Stimulated activated memory B cell treated with anti-CD40 and anti-IgM and Interleukin-4, amounts not matched to agents 10 μg/mL and 1 μg/mL and 100 μg/mL, for 72 hours (primary cell): ENCODE results near the gene NEU1.

ENCODE experiments used
- ATAC-seq: fragments of 150-1000 bp; cut with Tn5 transposase; 2 replicates; pipeline ENCODE4 v1.10.0; 2021
- H3K27ac Mint-ChIP-seq: one replicate; pipeline ENCODE4 v1.8.0; 2022; ENCODE audit warnings: mild to moderate bottlenecking, mixed read lengths
- H3K27me3 Mint-ChIP-seq: one replicate; pipeline ENCODE4 v1.8.0; 2022; ENCODE audit warnings: mixed read lengths
- H3K36me3 Mint-ChIP-seq: one replicate; pipeline ENCODE4 v1.8.0; 2022; ENCODE audit warnings: mixed read lengths
- H3K4me1 Mint-ChIP-seq: one replicate; pipeline ENCODE4 v1.8.0; 2022; ENCODE audit warnings: mixed read lengths
- H3K4me3 Mint-ChIP-seq: one replicate; pipeline ENCODE4 v1.8.0; 2022; ENCODE audit warnings: mild to moderate bottlenecking, moderate library complexity, mixed read lengths
- H3K9me3 Mint-ChIP-seq: one replicate; pipeline ENCODE4 v1.8.0; 2022; ENCODE audit warnings: mixed read lengths

Gene NEU1

DNA sequence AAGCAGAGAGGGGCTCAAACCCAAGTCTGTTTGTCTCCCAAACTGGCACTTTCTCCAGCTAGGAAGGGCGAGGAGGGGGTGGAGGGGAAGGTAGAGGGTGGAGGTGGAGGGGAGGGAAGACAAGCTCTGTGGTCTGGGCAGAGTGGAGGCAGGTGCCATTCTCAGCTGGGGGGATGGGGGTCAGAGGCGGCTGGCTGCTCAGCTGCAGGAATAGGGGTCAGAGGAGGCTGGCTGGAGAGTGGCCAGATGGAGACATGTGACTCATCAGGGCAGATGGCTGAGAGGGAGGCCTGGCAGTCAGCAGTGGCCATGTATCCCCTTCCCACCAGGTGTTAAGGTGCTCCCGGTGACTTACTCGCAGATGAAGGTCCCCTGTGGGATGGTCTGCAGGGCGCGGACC, 19.7 kb upstream of the NEU1 start:
- no peaks in the 10 kb centered on the region for H3K4me1 Mint-ChIP-seq
- H3K27ac Mint-ChIP-seq, result no peak overlapping the region
- H3K4me3 Mint-ChIP-seq, result no peak overlapping the region
- peaks cover 74% of the 10 kb centered on the region for H3K36me3 Mint-ChIP-seq
- H3K9me3 Mint-ChIP-seq, result no peaks in the 10 kb centered on the region
- H3K27me3 Mint-ChIP-seq, result no peaks in the 10 kb centered on the region
- ATAC-seq, result no peak

DNA sequence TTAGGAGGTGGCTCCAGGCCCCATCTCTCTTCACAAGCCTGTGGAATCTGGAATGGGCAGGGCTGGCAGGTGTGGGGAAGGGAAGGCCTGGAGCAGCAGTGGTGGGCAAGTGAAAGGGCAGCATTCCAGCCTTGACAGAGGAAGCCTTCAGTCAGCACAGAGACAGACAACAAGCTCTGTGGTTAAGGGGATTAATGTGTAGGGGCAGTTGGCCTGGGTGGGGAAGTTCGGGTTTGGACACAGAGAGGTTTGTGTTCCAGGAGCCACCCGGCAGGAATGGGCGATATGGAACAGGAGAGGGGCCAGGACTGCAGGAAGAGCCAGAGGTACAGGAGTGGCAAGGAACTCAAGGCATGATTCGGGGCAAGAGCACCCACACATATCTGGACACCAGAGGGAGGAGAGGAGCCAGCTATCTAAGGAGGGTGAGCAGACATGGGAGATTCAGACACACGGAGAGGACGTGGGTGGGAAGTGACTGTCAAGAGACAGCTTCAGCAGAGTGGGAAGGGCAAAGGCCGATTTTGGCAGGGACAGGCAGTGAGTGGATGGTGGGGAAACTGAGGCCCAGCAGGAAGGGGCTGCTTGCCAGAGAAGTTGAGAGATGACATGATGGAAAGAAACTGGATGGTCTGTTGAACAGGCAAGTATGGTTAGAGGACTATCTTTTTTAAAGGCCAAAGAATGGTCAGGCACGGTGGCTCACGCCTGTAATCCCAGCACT, 18.7 kb upstream of the NEU1 start:
- no peak for ATAC-seq
- no peaks in the 10 kb centered on the region for H3K4me1 Mint-ChIP-seq
- no peak overlapping the region for H3K4me3 Mint-ChIP-seq
- no peak overlapping the region for H3K27ac Mint-ChIP-seq
- H3K9me3 Mint-ChIP-seq, result no peaks in the 10 kb centered on the region
- no peaks in the 10 kb centered on the region for H3K27me3 Mint-ChIP-seq
- H3K36me3 Mint-ChIP-seq, result peaks cover 64% of the 10 kb centered on the region

DNA sequence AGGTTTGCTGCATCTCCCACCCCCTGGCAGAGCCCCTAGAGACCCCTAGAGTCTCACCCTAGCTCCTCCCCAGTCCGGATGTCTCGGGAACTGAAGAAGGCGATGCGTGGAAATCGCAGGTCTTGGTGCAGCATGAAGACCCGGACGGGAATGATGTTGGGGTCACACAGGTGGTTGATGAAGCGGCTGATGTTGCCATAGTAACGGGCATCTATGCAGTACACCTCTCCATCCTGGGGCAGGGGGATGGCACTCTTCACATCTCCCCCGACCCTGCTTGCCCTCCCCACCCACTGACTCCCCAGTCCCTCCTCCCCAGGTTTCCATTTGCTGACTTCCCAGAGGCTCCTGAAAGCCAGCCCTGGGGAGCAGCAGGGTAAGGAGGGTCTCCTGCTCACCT, 18.0 kb upstream of the NEU1 start:
- Mint-ChIP-seq H3K36me3 (peaks cover 60% of the 10 kb centered on the region), H3K27me3 (no peaks in the 10 kb centered on the region), H3K4me3 (no peak overlapping the region), H3K27ac (no peak overlapping the region), H3K9me3 (no peaks in the 10 kb centered on the region), H3K4me1 (no peaks in the 10 kb centered on the region)
- no peak for ATAC-seq

DNA sequence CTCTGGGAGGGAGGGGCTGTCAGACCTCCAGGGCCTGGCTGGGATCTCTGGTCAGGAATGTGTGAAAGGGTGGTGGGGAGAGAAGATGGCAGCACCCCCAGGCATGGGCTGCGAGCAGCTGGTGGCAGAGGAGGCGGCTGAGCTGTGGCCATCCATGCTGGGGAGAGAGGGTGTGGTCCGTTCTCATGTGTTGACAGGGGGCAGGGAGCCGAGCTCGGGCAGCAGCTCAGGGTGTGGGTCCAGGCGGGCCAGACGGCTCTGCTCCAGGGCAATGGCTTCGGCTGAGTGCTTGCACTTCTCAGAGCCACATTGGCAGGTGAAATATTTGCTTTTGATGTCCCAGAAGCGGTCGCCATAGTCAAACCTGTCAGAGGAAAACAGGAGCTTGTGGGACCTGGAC, 17.3 kb upstream of the NEU1 start:
- Mint-ChIP-seq H3K4me1 (no peaks in the 10 kb centered on the region), H3K4me3 (no peak overlapping the region), H3K9me3 (no peaks in the 10 kb centered on the region), H3K27ac (no peak overlapping the region), H3K27me3 (no peaks in the 10 kb centered on the region), H3K36me3 (peaks cover 54% of the 10 kb centered on the region)
- no peak for ATAC-seq

DNA sequence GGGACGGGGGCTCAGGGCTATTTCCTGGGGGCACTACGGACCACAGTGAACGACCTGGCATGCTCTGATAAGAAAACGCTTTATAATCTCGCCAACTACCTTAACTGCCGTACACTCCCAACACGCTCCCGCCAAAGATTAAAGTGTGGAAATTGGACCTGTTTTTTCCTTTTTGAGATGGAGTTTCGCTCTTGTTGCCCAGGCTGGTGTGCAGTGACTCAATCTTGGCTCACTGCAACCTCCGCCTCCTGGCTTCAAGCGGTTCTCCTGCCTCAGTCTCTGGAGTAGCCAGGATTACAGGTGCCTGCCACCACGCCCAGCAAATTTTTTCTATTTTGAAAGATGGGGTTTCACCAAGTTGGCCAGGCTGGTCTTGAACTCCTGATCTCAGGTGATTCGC, 16.5 kb upstream of the NEU1 start:
- H3K27ac Mint-ChIP-seq, result no peak overlapping the region
- no peaks in the 10 kb centered on the region for H3K9me3 Mint-ChIP-seq
- H3K27me3 Mint-ChIP-seq, result no peaks in the 10 kb centered on the region
- H3K4me3 Mint-ChIP-seq, result no peak overlapping the region
- H3K36me3 Mint-ChIP-seq, result peaks cover 51% of the 10 kb centered on the region
- no peak for ATAC-seq
- H3K4me1 Mint-ChIP-seq, result no peaks in the 10 kb centered on the region

DNA sequence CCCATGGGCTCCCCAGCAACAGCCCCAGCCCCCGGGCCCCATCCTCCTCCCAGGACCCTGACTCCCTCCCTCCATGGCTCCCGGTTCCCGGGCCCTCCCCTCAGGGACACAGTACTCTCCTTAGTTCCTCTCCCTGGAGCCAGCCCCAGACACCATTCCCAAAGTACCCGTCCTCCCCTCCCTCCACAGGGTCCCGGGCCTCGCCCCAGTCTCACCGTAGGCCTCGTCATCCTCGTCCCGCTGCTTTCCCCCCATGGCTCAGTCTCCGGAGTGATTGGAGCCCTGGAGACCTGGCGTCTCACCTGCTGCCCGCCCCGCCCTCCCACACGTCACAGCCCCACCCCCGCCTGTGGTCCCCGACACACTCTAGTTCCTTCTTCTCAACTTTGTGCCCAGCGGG, 16.1 kb upstream of the NEU1 start, which contains the start of gene SLC44A4:
TSS of gene SLC44A4 (minus strand) at position 272 of the 400 bp plus-strand sequence. CDS start at position 255, 17 bp downstream.
- no peak within 1 kb of the TSS for H3K4me3 Mint-ChIP-seq
- H3K27ac Mint-ChIP-seq, result no peak within 1 kb of the TSS
- no peaks in the 10 kb centered on the region for H3K4me1 Mint-ChIP-seq
- ATAC-seq, result no peak
- no peaks in the 10 kb centered on the region for H3K27me3 Mint-ChIP-seq
- no peaks in the 10 kb centered on the region for H3K9me3 Mint-ChIP-seq
- peaks cover 47% of the 10 kb centered on the region for H3K36me3 Mint-ChIP-seq

DNA sequence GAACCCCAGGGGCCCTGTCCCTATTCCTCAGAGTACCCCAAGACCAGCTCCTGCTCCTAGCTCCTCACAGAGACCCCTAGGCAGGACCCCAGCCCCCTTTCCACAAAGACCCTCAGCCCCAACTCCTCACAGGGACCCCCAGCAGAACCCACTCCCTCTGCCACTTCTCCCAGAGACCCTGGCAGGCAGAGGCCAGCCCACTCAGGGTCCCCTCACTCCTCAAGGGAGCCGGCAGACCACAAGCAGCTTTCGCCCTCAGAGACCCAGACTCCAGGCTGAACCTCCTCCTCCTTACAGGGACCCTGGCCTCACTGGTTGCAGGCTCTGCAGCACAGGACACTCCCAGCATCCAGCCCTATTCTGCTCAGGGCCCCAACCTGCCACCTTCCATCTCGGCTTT, 15.6 kb upstream of the NEU1 start:
- H3K4me3 Mint-ChIP-seq, result no peak overlapping the region
- ATAC-seq, result no peak
- H3K36me3 Mint-ChIP-seq, result peaks cover 42% of the 10 kb centered on the region
- H3K27ac Mint-ChIP-seq, result no peak overlapping the region
- no peaks in the 10 kb centered on the region for H3K9me3 Mint-ChIP-seq
- H3K4me1 Mint-ChIP-seq, result no peaks in the 10 kb centered on the region
- H3K27me3 Mint-ChIP-seq, result no peaks in the 10 kb centered on the region

DNA sequence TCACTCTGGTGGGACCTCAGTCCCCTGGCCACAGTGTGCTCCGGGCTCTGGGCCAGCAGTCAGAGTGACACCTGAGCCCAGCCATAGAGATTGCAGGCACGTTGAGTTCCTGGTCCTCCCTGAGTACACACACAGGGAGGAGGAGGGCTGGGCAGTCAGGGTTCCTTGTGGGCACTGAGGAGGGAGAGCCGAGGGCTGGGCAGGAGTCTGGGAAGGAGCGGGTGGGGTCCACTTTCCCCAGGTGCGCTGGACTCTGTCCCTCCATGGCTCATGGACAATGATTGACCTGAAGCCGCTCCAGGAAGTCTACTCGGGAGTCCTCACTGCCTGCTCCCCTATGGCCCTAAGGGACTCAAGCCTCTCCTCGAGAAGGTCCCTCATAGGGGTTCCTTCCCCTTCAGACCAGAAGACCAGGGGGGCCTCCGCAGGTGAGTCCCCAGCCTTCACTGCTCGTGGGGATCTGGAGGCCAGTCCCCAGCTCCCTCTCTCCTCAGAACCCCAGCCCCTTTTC, 15.1 kb upstream of the NEU1 start:
- peak; percentile 9 for ATAC-seq
- Mint-ChIP-seq H3K9me3 (no peaks in the 10 kb centered on the region), H3K4me3 (no peak overlapping the region), H3K27ac (no peak overlapping the region), H3K36me3 (peaks cover 37% of the 10 kb centered on the region), H3K4me1 (no peaks in the 10 kb centered on the region), H3K27me3 (no peaks in the 10 kb centered on the region)

DNA sequence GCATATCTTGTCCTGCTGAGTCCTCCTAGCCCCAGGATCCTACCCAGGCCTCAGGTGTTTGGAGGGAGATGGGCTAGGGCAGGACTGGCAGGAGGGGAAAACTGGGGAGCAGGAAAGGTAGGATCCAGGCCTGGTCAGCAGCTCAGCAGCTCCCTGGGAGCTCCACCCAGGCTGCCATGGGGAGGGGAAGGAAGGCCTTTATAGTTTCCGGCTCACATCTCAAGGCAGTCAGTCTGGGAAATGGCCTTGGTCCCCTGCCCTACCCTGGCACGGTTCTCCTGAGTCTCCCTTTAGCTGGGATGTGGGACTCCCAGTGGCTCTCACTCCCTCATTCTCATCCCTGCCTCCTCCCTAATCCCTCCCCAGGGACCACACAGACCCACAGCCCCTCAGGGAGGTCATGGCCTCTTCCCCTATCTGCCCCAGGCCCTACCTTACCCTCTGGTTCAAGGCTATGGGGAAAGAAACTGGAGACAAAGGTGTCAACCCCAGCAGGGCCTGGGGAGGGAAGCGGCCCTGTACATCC, 14.6 kb upstream of the NEU1 start:
- Mint-ChIP-seq H3K4me3 (no peak overlapping the region), H3K27me3 (peaks cover 1% of the 10 kb centered on the region), H3K4me1 (no peaks in the 10 kb centered on the region), H3K9me3 (no peaks in the 10 kb centered on the region), H3K27ac (no peak overlapping the region), H3K36me3 (peaks cover 32% of the 10 kb centered on the region)
- ATAC-seq, result no peak

DNA sequence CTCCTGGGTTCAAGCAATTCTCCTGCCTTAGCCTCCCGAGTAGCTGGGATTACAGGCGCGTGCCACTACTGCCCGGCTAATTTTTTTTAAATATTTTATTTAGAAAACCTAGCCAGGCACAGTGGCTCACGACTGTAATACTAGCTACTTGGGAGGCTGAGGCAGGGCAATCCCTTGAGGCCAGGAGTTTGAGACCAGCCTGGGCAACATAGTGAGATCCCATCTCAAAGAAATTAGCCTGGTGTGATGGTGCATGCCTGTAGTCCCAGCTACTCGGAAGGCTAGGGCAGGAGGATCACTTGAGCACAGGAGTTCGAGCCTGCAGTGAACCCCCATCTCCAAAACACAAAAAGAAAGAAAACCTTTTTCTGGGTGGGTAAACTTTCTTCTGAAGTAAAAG, 13.7 kb upstream of the NEU1 start:
- H3K36me3 Mint-ChIP-seq, result peaks cover 23% of the 10 kb centered on the region
- peaks cover 8% of the 10 kb centered on the region for H3K27me3 Mint-ChIP-seq
- no peak overlapping the region for H3K27ac Mint-ChIP-seq
- H3K4me3 Mint-ChIP-seq, result no peak overlapping the region
- ATAC-seq, result no peak
- no peaks in the 10 kb centered on the region for H3K4me1 Mint-ChIP-seq
- no peaks in the 10 kb centered on the region for H3K9me3 Mint-ChIP-seq

DNA sequence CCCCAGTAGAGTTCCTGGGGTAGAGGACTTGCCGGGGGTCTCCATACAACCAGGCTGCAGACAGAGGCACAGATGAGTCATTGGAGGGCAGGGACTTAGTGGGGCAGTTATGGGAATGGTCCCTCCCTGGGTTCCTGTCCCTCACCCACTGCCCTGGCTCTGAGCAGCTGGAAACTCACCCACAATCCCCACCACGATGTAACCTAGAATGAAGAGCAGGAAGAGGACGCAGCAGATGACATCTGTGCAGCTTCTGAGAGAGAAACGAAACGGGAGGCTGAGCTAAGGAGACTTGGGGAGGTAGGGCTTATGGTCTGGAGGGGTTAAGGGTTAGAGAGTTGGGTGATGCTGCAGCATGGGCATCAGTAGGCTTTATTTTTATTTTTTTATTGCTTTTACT, 13.3 kb upstream of the NEU1 start:
- Mint-ChIP-seq H3K27me3 (peaks cover 8% of the 10 kb centered on the region), H3K27ac (no peak overlapping the region), H3K9me3 (no peaks in the 10 kb centered on the region), H3K4me1 (no peaks in the 10 kb centered on the region), H3K4me3 (no peak overlapping the region), H3K36me3 (peaks cover 18% of the 10 kb centered on the region)
- ATAC-seq, result no peak

DNA sequence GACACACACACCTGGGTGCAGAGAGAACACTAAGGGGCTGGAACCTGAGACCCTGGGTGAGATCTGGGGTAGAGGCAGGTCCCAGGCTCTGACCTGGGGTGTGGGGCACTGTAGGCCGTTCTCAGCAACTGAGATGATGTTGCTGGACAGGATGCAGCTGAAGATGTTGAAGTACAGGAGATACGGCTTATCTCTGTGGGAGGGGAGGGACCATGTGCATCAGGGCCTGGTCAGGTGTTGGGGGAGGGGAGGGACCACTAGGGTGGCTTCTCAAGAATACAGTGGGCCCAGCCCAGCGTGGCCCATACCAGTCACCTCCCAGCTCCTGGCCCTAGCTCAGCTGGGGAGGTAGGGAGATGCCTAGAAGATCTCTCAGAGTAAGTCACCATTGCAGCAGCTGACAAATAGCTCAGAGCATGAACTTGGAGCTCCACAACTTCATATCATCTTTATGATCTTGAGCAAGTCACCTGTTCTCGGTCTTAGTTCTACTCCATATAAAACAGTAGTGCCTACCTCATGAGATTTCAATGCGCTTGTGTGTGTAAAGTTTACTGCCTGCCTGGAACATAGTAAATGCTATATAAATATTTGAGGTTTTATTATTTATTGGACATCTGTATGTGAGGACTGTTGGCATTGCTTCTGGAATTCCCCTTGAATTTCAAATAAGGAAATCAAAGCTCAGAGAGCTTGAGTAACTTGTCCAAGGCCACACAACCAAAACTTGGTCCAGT, 12.4 kb upstream of the NEU1 start:
- peaks cover 8% of the 10 kb centered on the region for H3K27me3 Mint-ChIP-seq
- H3K9me3 Mint-ChIP-seq, result no peaks in the 10 kb centered on the region
- H3K4me1 Mint-ChIP-seq, result no peaks in the 10 kb centered on the region
- no peak for ATAC-seq
- H3K36me3 Mint-ChIP-seq, result peaks cover 11% of the 10 kb centered on the region
- no peak overlapping the region for H3K27ac Mint-ChIP-seq
- H3K4me3 Mint-ChIP-seq, result no peak overlapping the region

DNA sequence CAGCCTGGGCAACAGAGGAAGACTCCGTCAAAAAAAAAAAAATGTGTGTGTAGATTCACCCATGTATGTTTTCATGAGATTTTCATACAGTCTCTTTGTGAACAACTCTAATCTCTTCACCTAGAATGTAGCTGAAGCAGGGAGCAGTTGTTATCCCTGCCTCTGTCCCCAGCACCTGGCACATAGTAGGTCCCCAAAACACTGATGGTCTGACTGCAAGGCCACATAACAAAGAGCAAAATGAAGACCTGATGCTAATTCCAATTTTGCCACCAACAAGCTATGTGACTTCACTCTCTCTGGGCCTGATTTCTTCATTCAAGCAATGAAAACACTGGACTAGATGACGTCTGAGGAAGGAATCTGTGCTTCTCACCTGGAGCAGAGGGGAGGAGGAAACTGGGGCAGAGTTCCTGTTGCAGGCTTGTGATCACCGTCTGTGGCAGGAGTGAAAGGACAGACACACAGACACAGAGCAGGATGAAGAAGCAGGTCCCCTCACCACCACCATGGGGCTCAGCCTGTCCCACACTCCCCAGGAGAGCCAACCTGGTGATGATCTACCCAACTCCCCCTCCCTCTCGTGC, 11.6 kb upstream of the NEU1 start:
- H3K36me3 Mint-ChIP-seq, result peaks cover 3% of the 10 kb centered on the region
- ATAC-seq, result no peak

DNA sequence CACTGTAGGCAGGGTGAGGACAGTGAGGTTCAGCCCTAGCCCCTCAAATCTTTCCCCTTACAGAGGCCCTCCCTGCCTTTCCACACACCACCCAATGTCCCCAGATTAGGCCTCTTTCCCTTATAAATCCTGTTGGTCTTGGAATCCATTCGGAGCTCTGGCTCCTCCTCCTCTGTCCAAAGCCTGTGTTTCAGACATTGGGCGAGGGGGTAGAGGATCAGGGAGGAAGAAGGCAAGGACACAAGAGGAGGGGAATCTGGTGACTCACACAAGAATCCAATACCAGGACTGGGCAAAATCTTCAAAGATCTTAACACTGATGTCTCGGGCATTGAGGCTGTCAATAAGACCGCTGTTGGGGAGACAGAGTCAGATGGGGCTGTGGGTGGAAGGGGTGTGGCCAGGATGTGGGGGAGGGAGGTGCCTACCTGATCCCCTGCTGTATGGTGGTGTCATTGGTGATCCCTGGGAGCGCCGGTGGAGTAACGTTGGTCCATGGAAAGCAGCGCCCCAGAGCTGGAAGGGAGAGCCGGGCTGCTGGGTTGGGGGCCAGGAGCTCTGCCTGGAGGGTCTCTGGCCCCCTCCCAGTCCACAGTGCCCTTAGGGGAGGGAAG, 8.5 kb upstream of the NEU1 start:
- H3K27ac Mint-ChIP-seq, result no peak overlapping the region
- H3K4me3 Mint-ChIP-seq, result no peak overlapping the region
- H3K36me3 Mint-ChIP-seq, result no peaks in the 10 kb centered on the region
- H3K4me1 Mint-ChIP-seq, result no peaks in the 10 kb centered on the region
- peak; percentile 25 for ATAC-seq
- peaks cover 8% of the 10 kb centered on the region for H3K27me3 Mint-ChIP-seq
- H3K9me3 Mint-ChIP-seq, result no peaks in the 10 kb centered on the region

More for the DNA sequence above, 11.6 kb upstream of the NEU1 start:
- H3K27me3 Mint-ChIP-seq, result peaks cover 8% of the 10 kb centered on the region
- H3K27ac Mint-ChIP-seq, result no peak overlapping the region
- H3K9me3 Mint-ChIP-seq, result no peaks in the 10 kb centered on the region
- no peak overlapping the region for H3K4me3 Mint-ChIP-seq
- H3K4me1 Mint-ChIP-seq, result no peaks in the 10 kb centered on the region

DNA sequence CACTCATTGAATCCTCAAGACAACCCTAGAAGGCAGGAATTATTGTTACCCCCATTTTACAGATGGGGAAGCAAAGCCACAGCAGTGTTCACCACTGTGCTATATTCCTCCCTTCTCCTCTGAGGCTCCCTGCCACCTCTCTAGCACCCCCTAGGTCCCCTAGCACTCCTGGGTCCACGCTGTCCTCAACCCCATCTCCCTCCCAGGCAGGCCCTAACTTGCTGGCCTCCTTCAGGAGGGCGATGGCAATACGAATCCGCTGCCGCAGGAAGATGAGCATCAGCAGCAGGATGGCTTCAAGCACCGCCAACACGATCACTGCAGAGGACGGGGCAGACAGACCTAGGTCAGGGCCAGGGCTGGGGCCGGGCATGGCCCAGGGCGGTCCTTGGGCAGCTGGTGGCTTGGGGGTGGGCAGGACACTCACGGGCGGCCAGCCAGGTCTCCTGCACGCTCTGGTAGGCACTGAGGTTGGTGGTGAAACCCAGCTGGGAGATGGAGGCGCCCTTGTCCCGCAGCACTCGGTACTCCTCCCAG, 7.8 kb upstream of the NEU1 start:
- ATAC-seq, result no peak
- H3K4me1 Mint-ChIP-seq, result no peaks in the 10 kb centered on the region
- no peaks in the 10 kb centered on the region for H3K9me3 Mint-ChIP-seq
- H3K27me3 Mint-ChIP-seq, result peaks cover 8% of the 10 kb centered on the region
- no peak overlapping the region for H3K4me3 Mint-ChIP-seq
- no peaks in the 10 kb centered on the region for H3K36me3 Mint-ChIP-seq
- no peak overlapping the region for H3K27ac Mint-ChIP-seq
